GM18868 (cell line): ENCODE measurements around the gene VAV2.

ENCODE experiments used
- ATAC-seq: cut with Tn5 transposase; IDR thresholded peaks from one replicate; pipeline ENCODE4 v1.9.1; 2021; ENCODE audit warnings: mild to moderate bottlenecking, moderate library complexity; ENCODE audit not compliant: unreplicated experiment

The VAV2 gene

DNA sequence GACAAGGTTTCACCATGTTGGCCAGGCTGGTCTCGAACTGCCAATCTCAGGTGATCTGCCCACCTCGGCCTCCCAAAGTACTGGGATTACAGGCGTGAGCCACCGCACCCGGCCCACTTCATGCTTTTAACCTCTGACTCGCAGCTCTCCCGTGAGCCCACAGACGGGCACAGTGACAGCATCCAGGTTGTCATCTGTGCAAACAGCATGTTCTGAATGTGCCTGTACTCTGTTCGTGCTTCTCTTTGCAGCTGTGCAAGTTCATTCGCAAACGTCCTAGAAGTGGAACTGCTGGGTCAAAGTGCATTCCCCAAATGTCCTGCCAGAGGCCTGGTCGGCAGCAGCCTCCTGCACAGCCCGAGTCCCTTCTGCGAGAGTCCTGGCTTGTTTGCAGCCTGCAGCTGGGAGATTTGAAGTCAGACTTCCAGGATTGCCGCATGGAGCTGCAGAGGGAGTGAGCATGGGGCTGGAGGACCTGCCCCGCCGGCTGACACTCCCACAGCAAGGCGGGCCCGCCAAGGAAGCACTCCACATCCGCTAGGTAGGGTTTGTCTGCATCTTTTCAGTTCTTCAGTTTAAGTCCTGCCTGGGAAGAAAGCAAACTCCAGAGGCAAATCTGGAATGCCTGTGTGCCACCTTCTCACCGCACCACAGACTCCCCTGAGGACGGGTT, 36.6 kb upstream of the VAV2 start:
- ATAC-seq: no peak

DNA sequence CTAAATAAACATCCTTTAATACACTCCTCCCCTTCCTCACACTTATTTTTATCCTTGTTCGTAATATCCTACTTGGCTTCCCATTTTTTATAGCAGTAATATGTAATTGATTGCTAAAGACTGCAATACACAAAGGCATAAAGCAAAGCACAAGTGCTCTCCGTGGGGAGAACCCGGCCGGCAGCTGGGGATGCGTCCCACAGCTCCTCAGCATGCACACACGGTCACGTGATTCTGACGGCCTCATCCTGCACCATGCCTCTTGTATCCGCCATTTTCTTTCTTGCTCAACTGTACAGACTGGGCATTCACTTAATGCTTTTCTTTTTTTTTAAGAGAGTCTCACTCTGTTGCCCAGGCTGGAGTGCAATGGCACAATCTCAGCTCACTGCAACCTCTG, 36.0 kb upstream of the VAV2 start:
- no peak for ATAC-seq

- no peak for ATAC-seq
Measured at GRCh38 chr9:134027561-134027960, 35.4 kb upstream of the VAV2 start.

- no peak for ATAC-seq
Measured at GRCh38 chr9:134026981-134027380, 34.9 kb upstream of the VAV2 start.

DNA sequence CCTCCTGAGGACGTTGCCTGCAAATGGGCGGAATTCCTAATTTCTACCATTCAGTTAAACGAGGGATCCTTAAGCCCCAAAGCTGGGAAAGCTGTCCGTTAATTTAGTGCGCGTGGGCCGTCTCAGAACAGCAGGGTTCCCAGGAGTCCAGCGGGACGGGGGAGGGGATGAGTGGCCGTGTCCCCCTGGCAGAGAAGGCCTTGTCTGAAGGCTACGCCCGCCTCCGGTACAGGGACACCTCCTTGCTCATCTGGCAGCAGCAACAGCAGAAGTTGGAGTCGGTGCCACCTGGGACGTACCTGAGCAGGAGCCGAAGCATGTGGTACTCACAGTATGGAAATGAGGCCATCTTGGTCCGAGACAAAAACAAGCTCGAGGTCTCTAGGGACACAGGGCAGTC, 34.5 kb upstream of the VAV2 start:
- no peak for ATAC-seq

DNA sequence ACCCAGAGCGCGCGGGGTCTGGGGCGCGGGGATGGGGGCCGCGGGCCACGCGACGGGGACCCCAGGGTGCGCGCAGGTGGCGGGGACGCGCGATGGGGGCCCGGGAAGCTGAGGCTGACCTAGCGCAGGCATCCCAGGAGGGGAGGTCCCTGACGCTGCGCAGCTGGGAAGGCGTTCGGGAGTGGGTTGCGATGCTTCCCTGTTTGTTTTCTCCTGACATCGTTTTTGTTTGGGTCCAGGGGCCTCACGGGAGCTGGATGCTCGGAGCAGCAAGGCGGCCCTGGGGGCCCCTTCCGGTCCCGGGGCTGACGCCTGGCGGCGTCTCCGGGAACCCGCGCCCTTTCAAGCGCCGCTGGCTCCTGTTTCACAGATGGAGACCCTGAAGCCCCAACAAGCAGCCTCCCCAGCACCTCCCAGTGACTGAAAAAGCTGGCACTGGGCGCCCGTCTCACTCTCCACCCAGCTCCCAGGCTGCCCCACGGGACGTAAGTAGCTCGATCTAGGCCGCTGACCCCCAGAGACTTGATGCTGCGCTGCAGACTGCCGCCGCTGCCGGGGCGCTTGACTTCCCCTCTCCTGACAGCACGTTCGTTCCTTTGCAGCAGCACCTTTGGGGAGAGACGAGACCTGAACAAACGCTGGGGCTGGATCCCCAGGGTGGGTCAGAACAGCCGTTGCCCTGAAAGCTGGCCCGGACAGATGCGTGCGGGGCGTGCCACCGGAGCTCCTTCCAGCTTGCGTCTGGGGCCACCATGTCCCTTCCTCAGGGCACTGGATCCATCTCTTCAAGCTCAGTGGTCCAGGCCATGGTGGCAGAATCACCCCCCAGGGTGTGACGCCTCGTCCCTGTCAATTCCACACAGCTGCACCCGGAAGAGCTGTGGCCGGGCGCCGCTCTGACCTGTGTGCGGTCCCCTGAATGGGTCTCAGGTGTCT, 33.8 kb upstream of the VAV2 start:
- ATAC-seq: peak; percentile 38

GRCh38 chr9:134024828-134025605, 32.9 kb upstream of the VAV2 start, which contains the start of gene BRD3OS:
BRD3OS (plus strand) TSS chr9:134025481; CDS start chr9:134026748, 1,267 bp downstream.
- peak; percentile 86 for ATAC-seq

DNA sequence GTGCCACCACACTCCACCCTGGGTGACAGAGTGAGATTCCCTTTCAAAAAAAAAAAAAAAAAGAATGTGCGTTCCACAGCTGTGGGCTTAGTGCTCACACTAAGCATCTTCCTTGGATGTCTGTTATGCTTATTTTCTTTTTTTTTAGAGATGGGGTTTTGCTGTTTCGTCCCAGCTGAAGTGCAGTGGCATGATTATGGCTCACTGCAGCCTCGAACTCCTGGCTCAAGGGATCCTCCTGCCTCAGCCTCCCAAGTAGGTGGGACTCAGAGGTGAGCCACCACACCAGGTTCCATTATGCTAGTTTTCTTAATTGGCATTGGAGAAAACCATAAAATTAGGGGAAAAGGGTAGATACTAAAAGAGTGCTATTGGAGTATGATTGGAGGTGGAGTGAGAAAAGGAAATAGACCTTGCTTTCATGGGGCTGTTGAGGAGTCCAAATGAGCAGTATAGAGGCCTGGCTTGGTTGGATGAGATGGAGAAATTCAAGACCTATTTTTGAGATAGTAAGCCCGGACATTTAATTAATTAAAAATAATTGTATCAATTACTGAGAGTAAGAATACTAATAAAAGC, 32.2 kb upstream of the VAV2 start:
- ATAC-seq: no peak

- no peak for ATAC-seq
Measured at GRCh38 chr9:134014946-134015345, 22.8 kb upstream of the VAV2 start.

DNA sequence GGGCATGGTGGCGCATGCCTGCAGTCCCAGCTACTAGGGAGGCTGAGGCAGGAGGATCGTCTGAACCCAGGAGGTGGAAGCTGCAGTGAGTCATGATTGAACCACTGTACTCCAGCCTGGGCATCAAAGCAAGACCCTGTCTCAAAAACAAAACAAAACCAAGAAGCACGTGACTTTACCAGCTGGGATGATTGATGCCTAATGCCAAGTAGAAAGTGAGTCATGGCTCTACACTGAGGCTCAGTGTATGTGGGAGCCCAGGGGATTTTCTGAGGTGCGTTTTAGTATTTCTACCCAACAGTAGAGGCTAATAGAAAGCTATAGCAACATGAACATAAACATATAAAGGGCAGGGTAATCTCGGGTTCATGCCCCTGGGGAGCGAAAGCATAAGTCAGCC, 19.3 kb upstream of the VAV2 start:
- no peak for ATAC-seq

- ATAC-seq: no peak
Measured at GRCh38 chr9:134010310-134011173, 18.4 kb upstream of the VAV2 start.

DNA sequence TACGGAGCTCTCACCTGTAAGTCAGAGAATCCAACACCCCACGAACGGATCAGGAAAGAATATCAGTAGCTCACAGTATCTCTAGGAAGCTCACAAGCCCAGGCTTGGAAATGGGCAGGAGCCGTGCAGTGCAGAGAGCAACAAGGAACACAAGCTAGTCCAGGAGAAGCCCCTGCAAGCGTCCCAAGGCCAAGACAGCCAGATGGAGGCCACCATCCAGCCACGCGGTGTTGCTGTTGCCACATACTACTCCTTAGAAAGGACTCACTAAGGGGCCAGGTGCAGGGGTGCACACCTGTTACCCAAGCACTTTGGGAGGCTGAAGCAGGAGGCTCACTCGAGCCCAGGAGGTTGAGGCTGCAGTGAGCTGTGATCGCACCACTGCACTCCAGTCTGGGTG, 15.4 kb upstream of the VAV2 start:
- ATAC-seq: no peak

- ATAC-seq: no peak
Measured at GRCh38 chr9:134007150-134007549, 15.0 kb upstream of the VAV2 start.

DNA sequence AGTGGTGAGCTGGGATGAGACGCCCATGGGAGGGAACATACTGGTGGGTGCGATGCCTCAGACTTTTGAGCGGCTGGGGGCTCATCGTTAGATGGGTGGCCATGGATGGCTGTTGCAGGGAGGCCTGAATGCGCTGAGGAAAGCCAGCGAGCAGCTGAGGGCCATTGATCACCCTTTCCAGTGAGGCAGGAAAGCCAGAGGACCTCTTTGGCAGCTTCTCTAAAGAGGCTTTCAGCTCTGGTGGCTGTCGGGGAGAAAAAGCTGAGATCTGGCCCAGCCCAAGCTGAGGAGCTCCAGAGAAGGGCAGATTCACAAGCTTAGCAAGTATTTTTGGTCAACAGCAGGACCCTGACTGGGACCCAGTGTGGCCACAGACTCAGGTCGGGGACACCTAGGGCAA, 13.3 kb upstream of the VAV2 start:
- no peak for ATAC-seq

DNA sequence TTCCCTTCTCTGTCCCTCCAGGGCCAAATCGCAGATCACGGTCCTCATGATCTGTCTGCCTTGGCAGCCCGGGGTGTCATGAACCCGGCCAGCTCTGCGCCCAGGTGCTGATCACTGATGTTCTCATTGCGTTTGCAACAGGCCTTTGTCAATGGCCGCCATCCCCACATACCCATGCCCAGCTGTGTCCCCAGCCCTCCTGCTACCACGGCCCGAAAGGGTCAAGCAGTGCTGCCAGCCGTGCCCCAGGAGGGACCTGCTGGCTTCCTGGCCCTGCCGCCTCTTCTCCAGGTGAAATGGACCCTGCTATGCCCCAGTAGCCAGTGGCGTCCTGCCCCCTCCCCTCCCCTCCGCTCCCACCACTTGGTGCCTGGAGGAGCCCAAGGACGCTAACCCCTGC, 12.8 kb upstream of the VAV2 start:
- no peak for ATAC-seq

DNA sequence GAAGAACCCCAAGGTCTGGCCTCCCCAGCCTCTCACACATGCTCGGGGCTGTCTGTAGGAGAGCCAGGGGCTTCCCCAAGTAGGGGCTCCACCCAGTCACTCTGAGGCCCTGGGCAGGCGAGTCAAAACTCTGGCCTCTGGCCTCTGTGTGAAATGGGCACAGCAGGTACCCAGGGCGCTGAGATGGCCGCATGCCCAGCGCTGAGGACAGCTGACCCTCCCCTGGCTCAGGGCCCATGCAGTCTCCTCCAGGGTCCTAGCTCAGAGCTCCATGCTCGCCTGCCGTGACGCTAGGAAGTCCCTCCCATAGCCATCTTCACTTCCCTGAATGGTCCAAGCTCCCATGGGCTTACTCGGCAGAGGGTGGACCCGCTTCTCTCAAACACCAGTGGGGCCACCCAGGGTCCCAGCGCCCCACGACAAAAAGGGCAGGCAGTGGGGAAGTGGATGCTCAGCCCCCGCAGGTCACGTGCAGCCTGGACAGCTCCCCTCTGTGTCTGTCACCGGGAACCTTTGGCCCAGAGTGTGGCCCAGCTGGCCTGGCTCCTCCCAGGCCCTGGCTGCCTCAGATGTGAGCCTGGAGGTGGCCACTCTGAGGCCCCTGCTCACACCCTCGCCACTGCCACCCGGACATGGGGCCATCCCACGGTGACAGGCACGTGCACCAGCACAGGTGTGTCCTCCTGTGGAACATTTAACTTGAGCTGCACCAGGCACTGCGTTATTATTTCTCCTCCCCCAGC, 12.2 kb upstream of the VAV2 start:
- no peak for ATAC-seq

DNA sequence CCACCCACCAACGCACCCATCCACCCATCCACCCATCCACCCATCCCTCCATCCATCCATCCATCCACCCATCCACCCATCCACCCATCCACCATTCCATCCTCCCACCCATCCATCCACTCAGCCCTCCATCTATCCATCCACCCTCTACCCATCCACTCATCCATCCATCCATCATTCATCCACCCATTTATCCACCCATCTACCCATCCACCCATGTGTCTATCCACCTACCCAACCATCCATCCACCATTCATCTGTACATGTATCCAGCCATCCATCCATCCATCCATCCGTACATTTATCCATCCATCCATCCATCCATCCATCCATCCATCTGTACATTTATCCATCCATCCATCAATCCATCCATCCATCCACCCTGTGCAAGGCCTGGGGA, 11.1 kb upstream of the VAV2 start:
- ATAC-seq: no peak

GRCh38 chr9:134002796-134003195, 10.7 kb upstream of the VAV2 start:
- no peak for ATAC-seq

DNA sequence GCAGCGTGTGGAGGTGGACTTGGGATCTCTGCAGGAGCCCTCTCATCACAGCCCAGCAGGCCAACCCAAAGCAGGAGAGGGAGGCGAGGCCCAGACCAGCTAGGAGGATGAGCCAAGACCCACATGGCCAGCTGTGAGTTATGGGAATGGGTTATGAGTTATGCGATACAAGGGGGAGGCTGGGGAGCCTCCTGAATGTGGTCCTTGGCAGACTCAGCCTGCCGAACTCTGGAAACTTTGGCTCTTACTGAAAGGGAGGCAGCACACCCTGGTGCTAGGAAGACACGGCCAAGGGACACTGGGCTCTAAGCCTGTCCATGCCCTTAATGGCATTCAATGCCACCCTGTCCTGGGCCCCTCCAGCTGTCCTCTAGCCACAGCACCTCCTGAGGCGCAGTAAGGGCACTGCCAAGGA, 7.7 kb upstream of the VAV2 start:
- ATAC-seq: no peak
